SKM-1 (cell line): Measurements from ENCODE around the gene PTPRU.
A peak's percentile ranks its signal among the peaks of the same experiment; 100 is the strongest.
"Not testable (repeated sequence)": the region's sequence is repeated elsewhere in the genome, so short reads cannot be mapped to it uniquely, and the experiment has no call there.

Source experiments
- DNase-seq: peaks from one replicate; lab custom pipeline; 2025; ENCODE audit not compliant: unreplicated experiment; lab: John Stamatoyannopoulos, UW

Gene PTPRU

GRCh38 chr1:29314685-29315084 lies 78.4 kb downstream of the PTPRU start:
- DNase-seq: not testable (repeated sequence)

GRCh38 chr1:29315262-29315661 lies 78.9 kb downstream of the PTPRU start:
- no peak for DNase-seq

- no peak for DNase-seq
Measured at GRCh38 chr1:29315876-29316275, 79.6 kb downstream of the PTPRU start.

GRCh38 chr1:29317063-29317915 lies 81.0 kb downstream of the PTPRU start:
- no peak for DNase-seq

- DNase-seq: no peak
Measured at GRCh38 chr1:29317916-29318530, 81.7 kb downstream of the PTPRU start.

GRCh38 chr1:29318724-29319123 lies 82.4 kb downstream of the PTPRU start:
- DNase-seq: no peak

- no peak for DNase-seq
Measured at GRCh38 chr1:29319300-29320110, 83.2 kb downstream of the PTPRU start.

GRCh38 chr1:29320156-29320940 lies 84.0 kb downstream of the PTPRU start:
- DNase-seq: no peak

GRCh38 chr1:29321176-29321575 lies 84.9 kb downstream of the PTPRU start:
- no peak for DNase-seq

GRCh38 chr1:29322147-29322694 lies 85.9 kb downstream of the PTPRU start:
- no peak for DNase-seq

- DNase-seq: peak; percentile 27
Measured at GRCh38 chr1:29322861-29323585, 86.7 kb downstream of the PTPRU start.

GRCh38 chr1:29323636-29324035 lies 87.3 kb downstream of the PTPRU start:
- DNase-seq: no peak

GRCh38 chr1:29324202-29324601 lies 87.9 kb downstream of the PTPRU start:
- DNase-seq: no peak

GRCh38 chr1:29324771-29325351 lies 88.5 kb downstream of the PTPRU start:
- DNase-seq: no peak

GRCh38 chr1:29325675-29326074 lies 89.4 kb downstream of the PTPRU start:
- no peak for DNase-seq

GRCh38 chr1:29326123-29326522 lies 89.8 kb downstream of the PTPRU start:
- DNase-seq: no peak

GRCh38 chr1:29327223-29327935 lies 91.1 kb downstream of the PTPRU start:
- no peak for DNase-seq

GRCh38 chr1:29329022-29329775 lies 92.9 kb downstream of the PTPRU start:
- no peak for DNase-seq
